IPS DF 4.7 (cell line): ENCODE results near the gene PXYLP1.
A peak's percentile ranks its signal among the peaks of the same experiment; 100 is the strongest.

Source experiments
- DNase-seq: peaks from one replicate; pipeline ENCODE4 v3.0.0-alpha.2; 2013; ENCODE audit warnings: low spot score; ENCODE audit errors: extremely low read depth

The PXYLP1 gene

DNA sequence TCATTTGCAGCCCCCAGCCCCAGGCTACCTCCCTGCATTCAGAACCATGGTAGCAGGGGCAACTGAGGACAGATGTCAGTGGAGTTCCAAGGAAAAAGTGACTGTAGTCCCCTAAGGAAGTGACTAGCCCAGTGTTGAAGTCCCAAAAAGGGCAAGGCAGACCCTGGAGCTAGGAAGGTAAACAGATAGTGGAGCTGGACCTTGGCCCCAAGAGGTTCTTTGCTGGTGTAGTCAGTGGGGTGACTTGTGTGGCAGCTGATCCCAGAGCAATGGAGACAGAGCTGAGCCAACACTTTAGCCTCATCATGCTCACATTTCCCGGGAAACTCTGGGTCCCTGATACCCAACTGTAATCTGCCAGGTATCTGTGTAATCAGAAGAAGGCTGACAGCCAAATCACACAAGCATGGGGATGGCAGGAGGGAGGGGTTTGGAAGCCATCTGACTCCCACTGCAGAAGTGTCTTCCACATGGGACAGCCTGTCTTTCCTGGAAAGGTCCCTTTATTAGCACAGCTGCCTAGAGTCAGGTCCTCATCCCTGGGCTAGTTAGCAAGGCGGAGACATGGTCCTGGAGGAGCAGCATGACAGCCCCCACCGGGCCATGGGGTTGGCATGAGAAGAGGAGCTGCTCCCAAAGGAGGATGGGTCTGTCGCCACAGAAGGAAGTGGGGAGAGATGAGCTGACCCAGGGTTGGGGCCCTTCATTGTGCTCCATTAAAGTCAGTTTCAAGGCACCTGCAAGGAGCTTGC, 39.8 kb downstream of the PXYLP1 start:
- DNase-seq, result no peak

DNA sequence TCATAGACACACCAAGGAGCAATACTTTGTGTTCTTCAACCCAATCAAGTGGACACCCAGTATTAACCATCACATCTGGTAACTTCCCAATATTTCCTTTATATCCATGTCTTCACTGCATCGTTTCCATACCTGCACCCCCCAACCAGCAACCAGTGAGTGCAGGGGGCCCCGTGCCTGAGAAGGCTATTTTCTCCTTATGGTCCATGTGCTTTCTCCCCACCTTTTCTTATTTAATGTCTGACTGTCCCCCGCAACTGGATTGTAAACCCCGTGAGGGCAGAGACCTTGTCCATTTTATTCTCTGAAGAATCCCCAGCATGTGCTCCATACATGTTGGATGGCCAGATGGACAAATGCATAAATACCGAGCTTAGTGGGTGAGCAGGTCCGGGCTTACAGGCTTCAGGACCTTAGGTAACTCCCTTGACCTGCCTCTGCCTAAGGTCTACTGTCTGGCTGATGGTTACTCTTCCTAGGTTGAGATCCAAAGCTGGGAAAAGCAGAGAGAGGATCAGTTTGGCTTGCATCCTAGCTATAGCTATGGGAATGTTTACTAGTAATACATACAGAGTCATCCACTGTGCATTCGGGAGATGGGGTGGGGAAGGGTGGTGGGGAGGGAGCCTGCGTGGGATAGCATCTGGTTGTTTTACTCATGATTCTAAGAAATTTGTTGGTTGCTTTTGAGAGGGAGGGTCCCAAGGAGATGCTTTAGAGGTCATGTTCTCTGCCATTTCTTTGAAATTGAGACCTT, 41.5 kb downstream of the PXYLP1 start:
- no peak for DNase-seq

DNA sequence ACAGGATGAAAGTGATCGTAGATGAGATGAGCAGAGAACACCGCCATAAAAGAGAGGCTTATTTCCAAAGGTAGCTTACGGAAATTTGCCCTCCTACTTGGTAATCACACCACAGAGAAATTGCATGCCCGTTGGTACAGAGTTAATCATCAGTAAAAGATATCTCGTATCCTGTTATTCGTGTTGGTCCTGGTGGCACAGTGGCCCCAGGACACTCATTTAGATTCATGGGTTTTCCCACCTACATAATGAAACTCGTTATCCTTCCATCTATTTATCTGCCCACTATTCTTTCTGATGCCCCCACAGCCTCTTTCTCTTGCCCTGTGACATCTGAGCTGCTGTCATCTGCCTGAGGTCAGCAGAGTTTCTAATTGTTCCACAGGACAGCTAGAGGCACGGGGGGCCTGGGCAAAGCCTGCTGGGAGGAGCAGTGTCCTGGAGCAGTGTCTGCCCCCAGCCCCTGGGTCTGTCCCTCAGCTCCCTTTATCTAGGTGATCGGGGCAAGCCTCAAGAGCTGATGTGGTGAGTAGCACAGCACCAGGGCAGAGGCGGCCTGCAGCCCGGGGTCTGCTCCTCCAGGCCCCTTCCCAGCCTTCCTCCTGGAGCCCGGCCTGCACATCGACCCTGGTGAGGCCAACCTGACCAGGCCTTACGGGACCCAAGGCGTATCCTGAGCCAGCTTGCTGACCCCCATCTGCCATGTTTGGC, 42.2 kb downstream of the PXYLP1 start:
- DNase-seq, result no peak

DNA sequence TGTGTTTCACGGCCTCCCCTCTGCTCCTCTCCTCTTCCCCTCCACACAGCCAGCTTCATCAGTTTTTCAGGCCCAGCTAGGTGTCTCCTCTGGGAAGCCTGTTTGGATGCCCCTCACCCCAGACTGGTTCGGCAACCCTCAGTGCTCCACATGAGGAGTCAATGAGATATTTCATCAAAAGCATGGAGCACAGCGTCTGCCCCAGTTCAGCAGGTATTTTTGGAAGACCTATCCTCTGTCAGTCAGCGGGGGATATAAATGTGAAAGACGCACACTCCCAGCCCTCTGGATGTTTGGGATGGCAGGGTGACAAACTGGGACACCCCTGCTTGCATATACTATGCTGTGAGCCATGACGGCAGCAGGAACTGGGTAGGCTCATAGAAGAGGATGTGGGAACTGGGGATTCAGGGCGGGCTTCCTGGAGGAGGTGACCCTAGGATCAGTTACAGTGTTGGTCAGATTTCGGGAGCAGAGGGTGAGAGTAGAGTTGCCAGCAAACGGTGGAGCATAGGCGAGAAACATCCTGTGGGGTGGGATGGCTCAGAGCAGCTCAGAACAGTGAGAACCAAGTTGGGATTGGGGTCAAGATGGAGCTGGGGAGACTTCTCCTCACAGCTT, 42.9 kb downstream of the PXYLP1 start:
- DNase-seq, result no peak

GRCh38 chr3:141275032-141275422, 43.4 kb downstream of the PXYLP1 start:
- no peak for DNase-seq

GRCh38 chr3:141275511-141275910, 43.9 kb downstream of the PXYLP1 start:
- DNase-seq, result no peak

GRCh38 chr3:141275973-141276372, 44.3 kb downstream of the PXYLP1 start:
- no peak for DNase-seq

DNA sequence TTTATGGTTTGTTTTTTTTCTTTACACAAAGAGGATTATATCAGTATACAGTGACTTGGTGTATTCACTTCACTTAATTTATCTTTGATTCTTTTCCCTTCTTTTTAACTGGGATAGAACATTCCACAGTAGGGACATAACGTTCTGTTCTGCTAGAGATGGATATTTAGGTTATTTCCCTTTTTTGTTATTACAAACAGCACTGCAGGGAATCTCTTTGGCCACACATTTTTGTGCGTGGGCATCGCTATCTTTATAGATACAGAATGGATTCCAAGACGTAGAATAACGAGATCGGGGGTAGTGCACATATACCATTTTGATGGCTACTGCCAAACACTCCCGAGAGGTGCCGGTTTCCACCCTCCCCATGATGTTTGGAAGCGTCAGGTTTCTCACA, 44.8 kb downstream of the PXYLP1 start:
- no peak for DNase-seq

DNA sequence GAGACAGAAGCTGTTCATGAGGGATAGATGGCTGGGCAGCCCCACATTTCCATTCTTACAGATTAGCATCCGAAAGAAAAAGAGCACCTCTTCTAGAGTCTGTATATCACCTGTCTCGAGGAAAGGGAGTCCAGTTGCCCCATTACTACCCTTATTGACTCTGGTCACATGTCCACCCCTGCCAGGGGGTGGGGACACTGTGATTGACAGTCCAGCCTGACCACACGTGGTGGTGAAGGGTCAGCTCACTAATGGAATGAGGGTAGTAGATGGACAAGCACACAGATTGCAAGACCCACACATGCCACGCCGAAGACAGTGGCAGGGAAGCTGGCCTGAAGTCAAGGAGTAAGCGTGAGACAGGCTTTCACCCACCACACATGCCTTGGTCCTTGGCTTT, 45.8 kb downstream of the PXYLP1 start:
- no peak for DNase-seq

DNA sequence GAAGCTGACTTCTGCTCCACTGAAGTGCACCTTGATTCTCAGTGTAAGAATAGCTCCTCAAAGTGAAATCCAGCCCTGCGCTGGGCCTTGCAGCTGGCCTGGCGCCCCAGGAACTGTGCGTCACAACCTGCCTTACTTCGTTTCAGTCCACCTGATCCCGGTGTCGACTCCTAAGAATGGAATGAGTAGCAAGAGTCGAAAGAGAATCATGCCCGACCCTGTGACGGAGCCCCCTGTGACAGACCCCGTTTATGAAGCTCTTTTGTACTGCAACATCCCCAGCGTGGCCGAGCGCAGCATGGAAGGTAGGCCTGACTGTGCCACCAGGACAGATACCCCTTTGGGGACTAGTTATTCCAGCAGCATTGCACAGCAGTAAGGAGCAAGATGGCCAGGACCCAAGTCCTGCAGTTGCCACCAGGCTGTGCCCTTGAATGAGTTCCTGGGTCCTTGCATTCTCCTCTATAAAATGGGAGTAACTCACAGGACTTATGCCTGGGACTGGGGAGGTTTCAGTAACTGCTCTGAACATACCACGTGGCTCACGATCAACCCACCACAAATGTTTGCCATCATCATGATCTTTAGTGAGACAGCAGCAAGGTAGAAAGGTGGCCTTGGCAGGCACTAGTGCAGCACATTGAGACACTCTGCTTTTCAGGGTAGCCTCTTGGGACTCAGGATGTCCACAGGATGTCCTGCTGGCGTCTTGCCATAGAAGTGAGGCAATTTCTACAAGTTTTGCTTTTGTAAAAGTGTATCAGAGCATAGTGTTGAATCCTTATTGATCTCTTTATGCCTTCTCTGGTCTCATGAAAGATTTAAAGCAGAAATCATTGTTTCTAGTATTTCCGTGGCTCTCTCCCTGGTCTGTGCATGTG, 46.8 kb downstream of the PXYLP1 start:
- no peak for DNase-seq

GRCh38 chr3:141279077-141279967, 47.7 kb downstream of the PXYLP1 start:
- peak; percentile 5 for DNase-seq

DNA sequence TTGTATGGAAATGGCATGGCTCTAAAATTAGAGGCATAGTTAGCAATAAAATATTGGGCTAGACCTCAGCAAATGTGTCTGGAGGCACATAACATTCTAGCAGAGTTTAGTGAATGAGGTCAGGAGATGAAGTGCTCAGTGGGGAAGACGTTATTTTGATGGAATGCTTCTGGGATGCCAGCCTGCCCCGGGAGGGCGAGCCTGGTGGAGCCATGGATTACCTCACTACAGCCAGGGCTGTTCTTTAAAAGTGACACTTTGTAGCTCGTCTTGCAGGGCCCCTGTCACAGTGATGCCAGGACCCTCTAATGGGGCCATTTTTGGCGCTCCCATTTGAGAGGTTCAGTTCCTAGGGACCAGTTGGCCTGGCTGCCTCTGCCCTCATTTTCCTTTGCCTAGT, 48.5 kb downstream of the PXYLP1 start:
- DNase-seq, result no peak

DNA sequence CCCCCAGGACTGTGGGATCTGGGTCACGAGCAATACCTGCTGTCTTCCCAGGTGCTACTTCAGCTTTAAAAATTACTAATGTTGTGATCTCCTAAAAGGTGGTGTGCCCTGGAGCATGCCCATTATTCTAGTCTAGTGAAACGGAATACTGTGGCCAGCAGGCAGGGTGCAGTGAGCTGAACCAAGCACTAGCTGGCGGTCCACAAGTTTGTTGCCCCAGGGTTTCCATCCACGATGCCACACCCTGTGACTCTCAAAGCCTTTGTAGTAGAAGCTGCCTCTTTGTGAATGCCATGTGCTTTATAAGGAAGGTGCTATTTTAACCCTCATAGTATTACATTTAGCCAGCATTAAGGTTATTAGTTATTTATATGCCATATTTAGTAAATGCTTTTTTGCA, 49.1 kb downstream of the PXYLP1 start:
- DNase-seq, result no peak

GRCh38 chr3:141285570-141285969, 53.9 kb downstream of the PXYLP1 start:
- DNase-seq, result no peak

GRCh38 chr3:141286856-141287255, 55.2 kb downstream of the PXYLP1 start:
- DNase-seq, result no peak

GRCh38 chr3:141287326-141287725, 55.7 kb downstream of the PXYLP1 start:
- DNase-seq, result no peak

DNA sequence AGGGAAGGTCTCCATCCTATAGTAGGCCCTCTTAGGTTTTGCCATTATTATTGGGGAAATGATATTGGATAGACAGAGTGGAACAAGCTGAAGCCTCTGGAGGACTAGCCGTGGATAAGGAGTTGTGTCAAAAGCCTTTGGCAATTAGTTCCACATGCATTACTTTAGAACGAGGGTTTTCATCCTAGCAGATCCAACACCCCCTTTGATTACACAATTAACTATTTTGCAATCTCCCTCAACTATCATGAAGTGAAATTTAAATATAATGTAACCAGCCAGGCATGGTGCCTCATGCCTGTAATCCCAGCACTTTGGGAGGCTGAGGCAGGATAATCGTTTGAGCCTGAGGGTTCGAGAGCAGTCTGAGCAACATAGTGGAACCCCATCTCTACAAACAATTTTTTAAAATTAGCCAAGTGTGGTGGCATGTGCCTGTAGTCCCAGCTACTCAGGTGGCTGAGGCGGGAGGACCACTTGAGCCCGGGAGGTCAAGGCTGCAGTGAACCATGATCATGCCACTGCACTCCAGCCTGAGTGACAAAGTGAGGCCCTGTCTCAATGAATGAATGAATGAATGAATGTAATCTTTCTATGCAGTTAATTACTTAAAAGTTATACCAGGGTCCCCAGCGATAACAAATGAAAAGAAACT, 56.8 kb downstream of the PXYLP1 start:
- no peak for DNase-seq

GRCh38 chr3:141289228-141289772, 57.7 kb downstream of the PXYLP1 start:
- DNase-seq, result no peak
